Astrocyte (in vitro differentiated cells and primary cell): ENCODE measurements around the gene DOP1A. TPM values are rescaled to one million over a fixed set of nuclear protein-coding genes. Genes with fewer than 3 reads are reported as not detected.
A peak's percentile ranks its signal among the peaks of the same experiment; 100 is the strongest.

Source experiments
- DNase-seq: peaks from one replicate; pipeline ENCODE4 v3.0.0-alpha.2; 2010; ENCODE audit warnings: low read depth
- FAIRE-seq: peaks from 2 replicates; lab custom pipeline; 2011; peaks lifted over from hg19 to GRCh38; lab: Jason Lieb, UNC
- H2AFZ ChIP-seq: 2 replicates; pipeline ENCODE4 v1.6.0; 2012; ENCODE audit warnings: low read depth, low read length, inconsistent platforms
- H3K27ac ChIP-seq: 2 replicates; pipeline ENCODE4 v1.5.1; 2011; ENCODE audit warnings: low read depth, low read length, inconsistent platforms
- H3K27me3 ChIP-seq: 2 replicates; pipeline ENCODE4 v1.6.0; 2011; ENCODE audit warnings: low read length, inconsistent platforms; ENCODE audit not compliant: insufficient read depth
- H3K36me3 ChIP-seq: 2 replicates; pipeline ENCODE4 v1.5.1; 2011; ENCODE audit warnings: low read length, inconsistent platforms; ENCODE audit not compliant: insufficient read depth
- H3K4me1 ChIP-seq: 2 replicates; pipeline ENCODE4 v1.5.1; 2011; ENCODE audit warnings: low read length, inconsistent platforms; ENCODE audit not compliant: insufficient read depth
- H3K4me2 ChIP-seq: 2 replicates; pipeline ENCODE4 v1.6.0; 2012; ENCODE audit warnings: low read length, inconsistent platforms
- H3K4me3 ChIP-seq: 2 replicates; pipeline ENCODE4 v1.5.1; 2011; ENCODE audit warnings: low read depth, mild to moderate bottlenecking, low read length, inconsistent platforms; ENCODE audit not compliant: insufficient read depth
- H3K79me2 ChIP-seq: 2 replicates; pipeline ENCODE4 v1.6.0; 2012; ENCODE audit warnings: mild to moderate bottlenecking, low read length, inconsistent platforms; ENCODE audit not compliant: insufficient read depth
- H3K9ac ChIP-seq: 2 replicates; pipeline ENCODE4 v1.6.0; 2012; ENCODE audit warnings: mild to moderate bottlenecking, low read length, inconsistent platforms
- H3K9me3 ChIP-seq: 2 replicates; pipeline ENCODE4 v1.5.1; 2012; ENCODE audit warnings: low read depth, mild to moderate bottlenecking, low read length, inconsistent platforms; ENCODE audit not compliant: insufficient read depth
- H4K20me1 ChIP-seq: 2 replicates; pipeline ENCODE4 v1.6.0; 2012; ENCODE audit warnings: low read length, inconsistent platforms; ENCODE audit not compliant: insufficient read depth
- H3K27ac Mint-ChIP-seq: one replicate; pipeline ENCODE4 v1.8.0; 2021; ENCODE audit warnings: mild to moderate bottlenecking, mixed read lengths; ENCODE audit not compliant: unreplicated experiment
- H3K27me3 Mint-ChIP-seq: one replicate; pipeline ENCODE4 v1.8.0; 2021; ENCODE audit warnings: low read depth, mixed read lengths; ENCODE audit not compliant: unreplicated experiment
- H3K36me3 Mint-ChIP-seq: one replicate; pipeline ENCODE4 v1.8.0; 2021; ENCODE audit warnings: low read depth, mixed read lengths; ENCODE audit not compliant: unreplicated experiment
- H3K4me1 Mint-ChIP-seq: one replicate; pipeline ENCODE4 v1.8.0; 2021; ENCODE audit warnings: low read depth, mixed read lengths; ENCODE audit not compliant: unreplicated experiment
- H3K4me3 Mint-ChIP-seq: one replicate; pipeline ENCODE4 v1.8.0; 2021; ENCODE audit warnings: mild to moderate bottlenecking, moderate library complexity, mixed read lengths; ENCODE audit not compliant: unreplicated experiment
- H3K9me3 Mint-ChIP-seq: one replicate; pipeline ENCODE4 v1.8.0; 2021; ENCODE audit warnings: mild to moderate bottlenecking, mixed read lengths; ENCODE audit not compliant: unreplicated experiment
- CTCF ChIP-seq: IDR thresholded peaks from 2 replicates; pipeline ENCODE4 v1.5.1; 2011; ENCODE audit warnings: low read depth, mild to moderate bottlenecking, inconsistent platforms, low read length, moderate library complexity; ENCODE audit not compliant: insufficient read depth
- EZH2 ChIP-seq: IDR thresholded peaks from 2 replicates; pipeline ENCODE4 v1.6.1; 2012; ENCODE audit warnings: mild to moderate bottlenecking, low read length, inconsistent platforms; ENCODE audit not compliant: insufficient read depth
- total RNA-seq: library from RNA; stranded (reverse); gene quantifications from 2 replicates; pipeline ENCODE4 v1.2.1, GENCODE V29; 2021

The DOP1A gene
- total RNA-seq, 1 donor from 2014 or later, result 14.2 TPM

DNA sequence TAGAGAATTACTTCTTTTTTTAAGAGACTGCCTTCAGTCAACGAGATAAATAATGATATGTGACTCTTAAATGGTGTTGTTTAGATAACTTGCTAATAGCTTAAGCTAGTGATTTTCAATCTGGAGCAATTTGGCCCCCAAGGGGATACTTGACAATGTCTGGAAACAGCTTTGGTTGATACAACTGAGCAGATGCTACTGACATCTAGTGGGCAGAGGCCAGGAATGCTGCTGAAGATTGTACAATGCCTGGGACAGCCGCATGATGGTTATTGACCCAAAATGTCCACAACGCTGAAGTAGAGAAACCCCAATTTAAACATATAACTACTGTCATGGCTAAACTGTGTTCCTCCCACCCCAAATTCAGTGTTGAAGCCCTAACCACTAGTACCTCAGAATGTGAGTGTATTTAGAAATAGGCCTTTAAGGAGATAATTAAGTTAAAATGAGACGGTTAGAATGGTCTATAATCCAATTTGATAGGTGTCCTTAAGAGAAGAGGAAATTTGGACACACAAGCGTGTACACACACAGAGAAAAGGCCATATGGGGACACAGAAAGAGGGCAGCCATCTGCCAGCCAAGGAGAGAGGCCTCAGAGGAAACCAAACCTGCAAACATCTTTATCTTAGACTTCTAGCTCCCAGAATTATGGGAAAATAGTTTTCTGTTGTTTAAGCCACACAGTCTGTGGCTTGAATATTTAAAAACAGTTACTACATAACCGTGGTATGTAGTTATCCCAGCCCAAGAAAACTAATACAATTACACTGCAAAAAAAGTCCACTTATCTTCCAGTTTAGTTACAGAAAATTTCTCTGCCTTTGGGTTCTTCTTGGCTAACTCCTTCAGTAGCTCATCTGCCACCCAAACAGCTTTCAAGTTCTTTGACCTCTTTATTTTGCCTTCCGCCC is 147.9 kb downstream of the DOP1A start:
- peak overlapping the region; percentile 46 for H3K9ac ChIP-seq
- Mint-ChIP-seq H3K27me3 (no peaks in the 10 kb centered on the region), H3K4me1 (peaks cover 10% of the 10 kb centered on the region), H3K27ac (no peak overlapping the region), H3K4me3 (no peak overlapping the region), H3K9me3 (no peaks in the 10 kb centered on the region), H3K36me3 (peaks cover 4% of the 10 kb centered on the region)
- peak overlapping the region; percentile 16 for H3K4me2 ChIP-seq
- DNase-seq (peak; percentile 80), FAIRE-seq (peak; percentile 95)
- H3K27ac ChIP-seq, result peak overlapping the region; percentile 62
- H3K79me2 ChIP-seq, result no peaks in the 10 kb centered on the region
- TF ChIP-seq EZH2 (no peak), CTCF (peak; percentile 95)
- H3K9me3 ChIP-seq, result no peaks in the 10 kb centered on the region
- no peaks in the 10 kb centered on the region for H3K36me3 ChIP-seq
- no peaks in the 10 kb centered on the region for H3K27me3 ChIP-seq
- H4K20me1 ChIP-seq, result no peaks in the 10 kb centered on the region
- no peak overlapping the region for H2AFZ ChIP-seq
- no peak overlapping the region for H3K4me3 ChIP-seq
- H3K4me1 ChIP-seq, result peaks cover 6% of the 10 kb centered on the region

DNA sequence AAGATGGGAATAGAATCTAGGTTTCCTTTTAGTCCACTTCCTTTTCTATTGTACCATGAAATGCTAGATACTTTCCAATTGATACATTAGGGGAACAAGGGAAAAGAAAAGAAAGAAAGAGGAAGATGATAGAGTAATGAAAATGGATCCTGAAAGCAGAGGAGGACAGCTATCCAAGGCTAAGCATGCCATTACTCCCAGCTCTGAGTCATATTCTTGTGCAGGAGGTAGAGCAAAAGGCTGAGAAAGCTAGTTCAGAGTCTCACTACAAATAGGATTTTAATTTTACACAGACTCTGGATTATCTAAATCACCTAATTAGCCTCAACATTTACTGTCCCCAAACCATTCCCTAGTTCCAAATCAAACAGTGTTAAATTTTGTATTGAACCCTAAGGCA is 149.3 kb downstream of the DOP1A start:
- Histone ChIP-seq H3K27me3 (no peaks in the 10 kb centered on the region), H3K9me3 (no peaks in the 10 kb centered on the region), H4K20me1 (no peaks in the 10 kb centered on the region), H3K27ac (no peak overlapping the region), H3K4me1 (peaks cover 6% of the 10 kb centered on the region), H3K36me3 (no peaks in the 10 kb centered on the region), H3K9ac (no peak overlapping the region), H3K4me3 (no peak overlapping the region), H3K79me2 (no peaks in the 10 kb centered on the region), H3K4me2 (no peak overlapping the region), H2AFZ (no peak overlapping the region)
- Mint-ChIP-seq H3K36me3 (peaks cover 4% of the 10 kb centered on the region), H3K4me1 (peaks cover 18% of the 10 kb centered on the region), H3K27ac (no peak overlapping the region), H3K27me3 (no peaks in the 10 kb centered on the region), H3K9me3 (no peaks in the 10 kb centered on the region), H3K4me3 (no peak overlapping the region)
- no peak for TF ChIP-seq EZH2
- TF ChIP-seq CTCF, result no peak
- peak; percentile 17 for DNase-seq
- peak; percentile 37 for FAIRE-seq

Other genes starting within 250 kb of the DOP1A start
- 6.8 and 7.4 TPM in 2 replicates for gene UBE3D, start 1.8 kb upstream of the DOP1A start, total RNA-seq
- gene PGM3, start 125.6 kb downstream of the DOP1A start, total RNA-seq, result 147 and 151 TPM in 2 replicates
- gene RWDD2A, start 125.7 kb downstream of the DOP1A start, total RNA-seq, result 4.7 and 4.9 TPM in 2 replicates